DND-41 (cell line): ENCODE data around the gene PRDM2.

Experiments used
- CTCF ChIP-seq: IDR thresholded peaks from 2 replicates; pipeline ENCODE4 v1.5.1; 2012; ENCODE audit warnings: borderline replicate concordance, low read length, moderate library complexity, mild to moderate bottlenecking; ENCODE audit not compliant: poor library complexity, severe bottlenecking; ENCODE audit errors: extremely low read depth
- EZH2 ChIP-seq: IDR thresholded peaks from 3 replicates; pipeline ENCODE4 v1.6.1; 2012; ENCODE audit warnings: borderline replicate concordance, low read depth, mild to moderate bottlenecking, moderate library complexity, low read length, inconsistent platforms; ENCODE audit not compliant: severe bottlenecking

DNA sequence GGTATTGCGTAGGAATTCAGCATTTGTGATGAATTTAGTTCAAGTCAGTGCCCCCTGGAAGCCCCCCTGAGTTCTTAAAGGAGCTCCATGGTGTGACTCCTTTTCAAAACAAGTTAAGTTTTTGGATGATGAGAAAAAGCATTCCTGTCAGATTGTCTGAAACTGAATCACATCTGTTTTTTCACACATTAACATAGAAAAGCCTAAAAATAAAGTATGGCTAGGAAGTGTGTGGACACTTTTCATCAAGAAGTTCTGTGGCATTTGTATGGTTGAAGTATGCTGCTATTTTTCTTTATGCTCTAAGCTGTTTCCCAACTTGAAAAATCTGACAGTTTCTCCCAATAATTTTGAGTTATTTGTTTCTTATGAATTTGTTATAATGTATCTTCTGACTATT, 33.7 kb downstream of the PRDM2 start:
- TF ChIP-seq CTCF (no peak), EZH2 (no peak)
